HG03457 (cell line): ENCODE measurements around the gene BMERB1.
"Not testable (repeated sequence)": the region's sequence is repeated elsewhere in the genome, so short reads cannot be mapped to it uniquely, and the experiment has no call there.

Source experiments
- ATAC-seq: cut with Tn5 transposase; IDR thresholded peaks from one replicate; pipeline ENCODE4 v1.9.1; 2021; ENCODE audit warnings: moderate number of reproducible peaks; ENCODE audit not compliant: unreplicated experiment

BMERB1 gene

GRCh38 chr16:15607221-15607699 is 172.9 kb downstream of the BMERB1 start:
- ATAC-seq = not testable (repeated sequence)

GRCh38 chr16:15607700-15608396 is 173.5 kb downstream of the BMERB1 start:
- ATAC-seq = no peak

- ATAC-seq = no peak
These were observed 174.3 kb downstream of the BMERB1 start for GRCh38 chr16:15608398-15609285.

- ATAC-seq = no peak
These were observed 174.9 kb downstream of the BMERB1 start for GRCh38 chr16:15609286-15609649.

GRCh38 chr16:15610369-15610871 is 176.0 kb downstream of the BMERB1 start:
- no peak for ATAC-seq

- no peak for ATAC-seq
These were observed 177.2 kb downstream of the BMERB1 start for GRCh38 chr16:15611610-15612009.

- ATAC-seq = no peak
These were observed 179.3 kb downstream of the BMERB1 start for GRCh38 chr16:15613676-15614075.

- no peak for ATAC-seq
These were observed 181.6 kb downstream of the BMERB1 start for GRCh38 chr16:15616012-15616411.

- ATAC-seq = no peak
These were observed 182.2 kb downstream of the BMERB1 start for GRCh38 chr16:15616475-15617165.

GRCh38 chr16:15617901-15618300 is 183.5 kb downstream of the BMERB1 start:
- ATAC-seq = no peak

GRCh38 chr16:15618392-15618791 is 184.0 kb downstream of the BMERB1 start:
- no peak for ATAC-seq

GRCh38 chr16:15620611-15621195 is 186.3 kb downstream of the BMERB1 start:
- ATAC-seq = no peak

GRCh38 chr16:15621456-15621855 is 187.1 kb downstream of the BMERB1 start:
- no peak for ATAC-seq

GRCh38 chr16:15621889-15622288 is 187.5 kb downstream of the BMERB1 start:
- ATAC-seq = no peak

GRCh38 chr16:15631730-15632409 is 197.5 kb downstream of the BMERB1 start:
- ATAC-seq = no peak

GRCh38 chr16:15635926-15636325 is 201.5 kb downstream of the BMERB1 start:
- no peak for ATAC-seq

GRCh38 chr16:15636392-15636873 is 202.0 kb downstream of the BMERB1 start:
- no peak for ATAC-seq
